HG03175 (cell line): ENCODE data around the gene INAVA.

Experiments
- ATAC-seq: cut with Tn5 transposase; IDR thresholded peaks from one replicate; pipeline ENCODE4 v1.9.1; 2021; ENCODE audit warnings: mild to moderate bottlenecking, moderate library complexity; ENCODE audit not compliant: unreplicated experiment

The INAVA gene

GRCh38 chr1:200875416-200875815 is 19.3 kb upstream of the INAVA start:
- ATAC-seq = no peak

GRCh38 chr1:200877010-200877409 is 17.7 kb upstream of the INAVA start:
- no peak for ATAC-seq

GRCh38 chr1:200877839-200878551 is 16.7 kb upstream of the INAVA start:
- ATAC-seq = peak; percentile 84

GRCh38 chr1:200880212-200880611 is 14.5 kb upstream of the INAVA start:
- ATAC-seq = peak; percentile 65

- no peak for ATAC-seq
Measured at GRCh38 chr1:200883118-200883517, 11.6 kb upstream of the INAVA start.

- no peak for ATAC-seq
Measured at GRCh38 chr1:200885623-200886402, 8.9 kb upstream of the INAVA start.

GRCh38 chr1:200886594-200886993 is 8.1 kb upstream of the INAVA start:
- no peak for ATAC-seq

- no peak for ATAC-seq
Measured at GRCh38 chr1:200887036-200887435, 7.7 kb upstream of the INAVA start.

- ATAC-seq = no peak
Measured at GRCh38 chr1:200887772-200888348, 6.8 kb upstream of the INAVA start.

GRCh38 chr1:200888349-200888838 is 6.3 kb upstream of the INAVA start:
- peak; percentile 88 for ATAC-seq

GRCh38 chr1:200889571-200889970 is 5.1 kb upstream of the INAVA start:
- ATAC-seq = no peak

- no peak for ATAC-seq
Measured at GRCh38 chr1:200890027-200890426, 4.7 kb upstream of the INAVA start.

GRCh38 chr1:200890818-200891773 is 3.6 kb upstream of the INAVA start:
- no peak for ATAC-seq

- no peak for ATAC-seq
Measured at GRCh38 chr1:200891774-200892157, 2.9 kb upstream of the INAVA start.

GRCh38 chr1:200892546-200892945 is 2.2 kb upstream of the INAVA start:
- ATAC-seq = no peak

GRCh38 chr1:200892958-200893357 is 1.7 kb upstream of the INAVA start:
- ATAC-seq = peak; percentile 19

- no peak for ATAC-seq
Measured at GRCh38 chr1:200893411-200893901, 1.2 kb upstream of the INAVA start.

GRCh38 chr1:200895443-200895789 is 716 bp downstream of the INAVA start:
- no peak for ATAC-seq

- ATAC-seq = peak; percentile 62
Measured at GRCh38 chr1:200895801-200896530, 1.3 kb downstream of the INAVA start.
